ENCODE measurements around the gene OR2V2.
"Not testable (repeated sequence)": the region's sequence is repeated elsewhere in the genome, so short reads cannot be mapped to it uniquely, and the experiment has no call there.

The OR2V2 gene

DNA sequence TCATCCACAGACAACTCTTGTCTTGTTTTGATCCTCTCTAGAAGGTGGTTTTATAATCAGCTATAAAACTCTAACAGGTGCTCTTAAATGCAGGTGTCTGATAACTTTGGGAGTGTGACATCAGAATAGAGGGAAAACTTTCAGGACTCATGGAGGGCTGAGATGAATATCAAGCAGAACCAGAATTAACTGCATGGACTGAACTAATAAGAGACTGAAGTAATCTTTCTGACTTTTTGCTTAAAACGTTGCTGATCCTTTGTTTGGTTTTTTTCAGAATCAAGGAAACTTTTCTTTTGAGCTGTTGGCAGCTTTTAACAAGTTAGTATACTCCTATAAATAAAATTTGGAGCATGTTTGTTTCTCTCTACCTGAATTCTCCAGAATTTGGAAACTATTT is 2.3 kb upstream of the OR2V2 start:
- no peak for DNase-seq

GRCh38 chr5:181149355-181149754 is 2.0 kb downstream of the OR2V2 start:
- no peak for DNase-seq

DNA sequence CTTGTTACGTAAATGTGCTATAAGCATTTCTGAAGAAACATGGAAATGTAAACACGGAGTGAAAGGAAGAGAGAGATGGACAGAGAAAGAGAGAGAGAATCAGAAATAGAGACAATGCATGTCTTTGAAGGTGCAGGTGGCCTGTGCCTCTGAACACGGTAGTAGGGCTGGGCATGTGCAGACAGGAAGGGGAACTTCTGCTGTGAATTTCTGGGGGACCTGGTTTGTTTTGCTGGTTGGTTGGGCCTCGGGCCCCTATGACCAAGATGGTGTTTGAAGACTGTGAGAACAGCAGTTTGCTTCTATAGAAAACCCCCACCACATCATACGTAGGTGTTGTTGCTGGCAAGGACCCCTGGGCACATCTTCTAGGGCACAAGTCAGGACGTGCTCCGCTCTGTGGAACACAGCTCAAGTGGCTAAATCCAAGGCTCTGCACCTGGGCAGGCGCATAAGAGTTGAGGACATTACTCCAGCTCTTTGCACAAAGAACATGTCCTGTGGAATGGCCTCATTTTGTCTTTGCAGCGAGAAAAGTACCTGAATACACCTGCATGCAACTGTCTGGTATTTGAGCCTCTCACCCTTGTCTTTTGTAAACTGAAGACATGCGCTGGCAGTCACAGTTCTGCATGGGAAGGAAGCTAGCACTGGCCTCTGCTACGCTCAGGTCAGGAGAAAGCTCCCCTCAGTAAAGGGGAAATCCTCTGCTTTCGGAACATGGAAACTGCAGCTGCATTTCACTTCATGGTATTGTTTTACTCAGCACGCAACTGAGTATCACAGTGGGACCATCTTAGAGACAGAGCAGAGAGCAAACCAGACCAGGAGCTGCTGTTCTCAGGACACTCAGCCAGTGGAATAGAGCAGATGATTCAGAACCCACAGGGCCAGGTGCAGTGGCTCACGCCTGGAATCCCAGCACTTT is 2.7 kb downstream of the OR2V2 start:
- no peak for DNase-seq

GRCh38 chr5:181151146-181151545 is 3.8 kb downstream of the OR2V2 start:
- DNase-seq: no peak

DNA sequence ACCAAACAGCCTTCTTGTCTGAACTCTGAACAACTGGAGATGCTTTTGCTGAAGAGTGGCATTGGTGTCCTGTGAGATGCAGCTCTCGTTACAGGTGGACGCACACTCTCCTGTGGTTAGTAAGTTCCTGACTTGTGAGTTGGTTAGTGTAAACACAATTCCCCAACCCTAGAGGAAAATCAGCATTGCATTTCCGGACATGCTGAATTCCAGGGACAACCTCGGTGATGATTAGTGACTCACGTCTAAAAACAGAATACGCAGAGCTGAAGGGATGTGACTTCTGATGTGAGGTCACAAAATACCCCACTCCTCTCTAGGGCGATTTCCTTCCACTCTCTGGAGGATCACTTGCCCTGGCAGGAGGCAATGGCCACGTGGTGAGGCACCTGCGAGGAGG is 5.0 kb downstream of the OR2V2 start:
- DNase-seq: no peak

- DNase-seq: no peak
Measured at GRCh38 chr5:181153814-181154213, 6.4 kb downstream of the OR2V2 start.

GRCh38 chr5:181156758-181157157 is 9.4 kb downstream of the OR2V2 start:
- no peak for DNase-seq

GRCh38 chr5:181158869-181159268 is 11.5 kb downstream of the OR2V2 start:
- DNase-seq: no peak

- peak; percentile 80 to 83 for DNase-seq
Measured at GRCh38 chr5:181159286-181160151, 12.1 kb downstream of the OR2V2 start.

GRCh38 chr5:181160152-181160754 is 12.9 kb downstream of the OR2V2 start:
- DNase-seq: peak; percentile 17 to 37

- DNase-seq: peak; percentile 54 to 58
Measured at GRCh38 chr5:181160755-181161533, 13.6 kb downstream of the OR2V2 start.

DNA sequence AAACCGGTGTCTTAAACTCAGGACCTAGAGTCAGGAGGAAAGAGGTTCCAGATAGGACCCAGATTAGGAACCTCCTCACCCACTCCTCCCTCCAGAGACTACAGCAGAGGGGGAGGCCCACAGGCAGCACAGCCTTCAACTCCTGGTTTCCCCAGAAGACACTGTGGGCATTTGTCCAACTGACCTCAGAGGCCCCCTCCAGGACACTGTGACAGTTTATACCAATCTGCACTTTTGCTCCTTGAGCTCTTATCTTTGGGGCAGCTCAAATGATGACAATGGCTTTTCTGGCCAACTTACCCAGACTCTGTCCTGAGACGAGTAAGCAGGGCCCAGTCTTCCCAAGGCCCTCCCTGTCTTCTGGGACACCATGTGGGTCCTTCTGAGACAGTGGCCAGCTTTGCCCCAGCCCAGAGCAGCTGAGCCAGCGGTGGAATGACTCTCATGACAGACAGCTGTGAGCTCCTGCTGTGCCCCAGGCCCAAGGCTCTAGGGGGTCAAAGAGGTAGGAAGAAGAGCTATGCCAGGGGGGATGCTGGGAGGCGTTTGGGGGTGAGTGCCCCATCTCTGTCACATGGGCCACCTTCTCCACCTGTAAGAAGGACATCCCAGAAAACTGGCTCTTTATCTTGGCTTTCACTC is 14.3 kb downstream of the OR2V2 start:
- no peak for DNase-seq

- no peak for DNase-seq
Measured at GRCh38 chr5:181163487-181164075, 16.2 kb downstream of the OR2V2 start.

GRCh38 chr5:181164076-181164952 is 16.9 kb downstream of the OR2V2 start:
- DNase-seq: no peak

DNA sequence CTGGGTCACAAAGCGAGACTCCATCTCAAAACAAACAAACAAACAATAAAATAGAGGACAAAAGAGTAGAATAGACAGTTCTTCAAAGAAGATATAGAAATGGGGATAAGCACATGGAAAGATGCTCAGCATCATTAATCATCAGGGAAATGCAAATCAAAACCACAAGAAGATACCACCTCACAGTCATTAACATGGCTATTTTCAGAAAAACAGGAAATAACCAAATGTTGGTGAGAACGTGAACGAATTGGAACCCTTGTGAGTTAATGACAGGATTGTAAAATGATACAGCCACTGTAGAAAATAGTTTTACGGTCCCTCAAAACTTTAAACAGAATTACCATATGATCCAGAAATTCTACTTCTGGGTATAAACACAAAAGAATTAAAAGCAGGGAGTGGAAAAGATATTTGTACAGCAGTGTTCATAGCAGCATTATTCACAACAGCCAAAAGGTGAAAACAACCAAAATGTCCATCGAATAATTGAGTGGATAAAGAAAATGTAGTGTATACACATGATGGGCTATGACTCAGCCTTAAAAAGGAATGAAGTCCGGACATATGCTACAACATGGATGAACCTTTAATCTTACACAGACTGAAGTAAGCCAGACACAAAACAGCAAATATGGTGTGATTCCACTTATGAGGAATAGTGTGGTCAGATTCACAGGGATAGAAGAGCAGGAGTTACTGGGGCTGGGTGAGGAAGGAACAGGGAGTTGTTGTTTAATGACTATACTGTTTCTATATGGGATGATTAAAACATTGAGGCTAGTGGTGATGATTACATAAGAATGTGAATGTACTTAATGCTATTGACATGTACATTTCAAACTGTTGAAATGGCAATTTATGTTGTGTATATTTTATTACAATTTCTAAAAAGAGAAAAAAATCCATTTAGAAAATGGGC is 19.7 kb downstream of the OR2V2 start:
- no peak for DNase-seq

DNA sequence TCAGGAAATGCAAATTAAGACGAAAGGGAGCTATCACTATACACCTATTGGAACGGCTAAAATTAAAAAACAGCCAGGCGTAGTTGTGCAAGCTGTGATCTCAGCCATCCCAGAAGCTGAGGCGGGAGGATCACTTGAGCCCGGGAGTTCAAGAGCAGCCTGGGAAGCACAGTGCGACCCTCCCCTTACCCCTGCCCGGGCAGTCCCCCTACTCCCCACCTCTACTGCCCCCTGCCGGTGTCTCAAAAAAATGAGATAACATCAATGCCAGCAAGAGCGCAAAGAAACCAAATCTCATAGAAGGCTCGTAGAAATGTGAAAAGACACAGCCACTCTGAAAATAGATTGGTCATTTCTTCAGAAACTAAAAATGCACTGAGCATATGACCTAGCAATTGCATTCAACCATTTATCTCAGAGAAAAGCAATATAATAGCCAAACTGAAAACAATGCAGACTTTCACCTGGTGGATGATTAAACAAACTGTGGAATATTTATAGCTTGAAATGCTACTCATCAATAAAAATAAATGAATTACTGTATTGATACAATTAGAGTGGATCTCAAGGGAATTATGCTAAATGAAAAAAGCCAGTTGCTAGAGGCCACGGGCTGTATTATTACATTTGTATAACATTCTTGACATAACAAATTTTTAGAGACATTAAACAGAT is 20.6 kb downstream of the OR2V2 start:
- DNase-seq: no peak

GRCh38 chr5:181168595-181169118 is 21.3 kb downstream of the OR2V2 start:
- DNase-seq: no peak

DNA sequence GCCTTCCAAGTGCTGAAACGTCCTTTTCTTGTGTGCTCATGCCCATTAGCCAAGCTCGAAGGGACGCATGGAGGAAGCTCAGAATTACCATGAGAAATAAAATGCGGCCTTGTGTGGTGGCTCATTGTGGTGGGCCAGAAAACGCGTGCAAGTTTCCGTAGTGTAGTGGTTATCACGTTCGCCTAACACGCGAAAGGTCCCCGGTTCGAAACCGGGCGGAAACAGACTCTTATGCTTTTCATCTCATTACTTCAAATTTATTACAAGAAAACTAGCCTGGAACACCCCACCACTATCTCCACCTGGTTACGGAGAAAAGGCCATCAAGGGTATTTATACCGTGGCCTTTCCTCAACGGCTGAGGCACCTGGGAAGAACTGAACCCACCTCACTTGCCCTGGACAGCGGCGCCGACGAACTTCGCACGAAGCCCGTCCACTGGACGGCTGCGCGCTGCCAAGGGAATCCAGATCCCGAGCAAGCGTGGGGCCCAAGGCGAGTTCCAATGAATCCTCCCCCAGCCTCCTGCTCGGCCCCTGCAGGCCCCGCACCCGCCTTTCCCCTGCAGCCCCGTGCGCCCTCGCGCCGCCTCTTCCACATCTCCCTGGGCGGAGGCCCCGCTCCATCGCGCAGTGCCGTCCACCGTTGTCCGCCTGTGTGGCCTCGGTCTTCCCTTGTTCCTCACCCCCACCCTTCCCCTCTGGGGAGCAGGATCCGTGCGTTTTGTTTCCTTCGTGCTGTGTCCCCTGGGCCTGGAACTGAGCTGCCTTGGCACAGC is 22.3 kb downstream of the OR2V2 start:
- not testable (repeated sequence) for DNase-seq
